Suprapubic skin (tissue), 4 donors: Measurements from ENCODE around the gene BZW2. TPM values are rescaled to one million over a fixed set of nuclear protein-coding genes. Genes with fewer than 3 reads are reported as not detected.

Source experiments
- DNase-seq, 2 donors: peaks; one replicate each; pipeline ENCODE4 v3.0.0-alpha.2; 2019; ENCODE audit warnings: low spot score in 2 of 2
- H3K27ac ChIP-seq: fragments of 200-600 bp; sonication (generic); one replicate; pipeline ENCODE4 v1.5.1; 2019
- H3K27me3 ChIP-seq: fragments of 200-600 bp; sonication (generic); one replicate; pipeline ENCODE4 v1.5.1; 2019
- H3K36me3 ChIP-seq: fragments of 200-600 bp; sonication (generic); one replicate; pipeline ENCODE4 v1.5.1; 2019
- H3K4me1 ChIP-seq: fragments of 200-600 bp; sonication (generic); one replicate; pipeline ENCODE4 v1.5.1; 2019
- H3K4me3 ChIP-seq: fragments of 200-600 bp; sonication (generic); one replicate; pipeline ENCODE4 v1.5.1; 2019; ENCODE audit warnings: mild to moderate bottlenecking
- H3K9me3 ChIP-seq: fragments of 200-600 bp; sonication (generic); one replicate; pipeline ENCODE4 v1.5.1; 2019
- CTCF ChIP-seq, 2 donors: fragments of 200-600 bp in 1 of 2; fragments of 450-650 bp in 1 of 2; sonication (generic) in 1 of 2; IDR thresholded peaks; one replicate each; pipeline ENCODE4 v1.5.1; 2016 to 2019; ENCODE audit warnings: antibody characterized with exemption in 2 of 2, mild to moderate bottlenecking in 1 of 2, moderate library complexity in 1 of 2
- EP300 ChIP-seq: sonication (generic); formaldehyde crosslinking; IDR thresholded peaks from one replicate; pipeline ENCODE4 v1.6.1; 2017; ENCODE audit warnings: antibody characterized with exemption
- POLR2A ChIP-seq, 2 donors: fragments of 450-650 bp; IDR thresholded peaks; one replicate each; pipeline ENCODE4 v1.6.1; 2017; ENCODE audit warnings: antibody characterized with exemption in 2 of 2, mild to moderate bottlenecking in 2 of 2, moderate library complexity in 2 of 2
- POLR2AphosphoS5 ChIP-seq, 3 donors: sonication (generic); formaldehyde crosslinking; IDR thresholded peaks; one replicate each; pipeline ENCODE4 v1.6.1; 2017; ENCODE audit warnings: antibody characterized with exemption in 3 of 3
- WGBS: methylation state at CpG from one replicate; pipeline ENCODE4 v1.1.5; 2018; 5-methylcytosine and 5-hydroxymethylcytosine counted together
- total RNA-seq, 4 donors: library from RNA; depleted of rRNA; stranded (reverse); fragments of >200 nt; gene quantifications; one replicate each; pipeline ENCODE4 v1.1.0, GENCODE V29; 2016

BZW2 gene
- total RNA-seq, 4 donors from 2014 or later, result 60.5 to 97.9 (median 84.4) TPM

GRCh38 chr7:16721541-16721940 lies 75.6 kb downstream of the BZW2 start:
- WGBS, result 79% methylated on average over 4 of the region's 4 CpGs
- no peaks in the 10 kb centered on the region for H3K27me3 ChIP-seq
- no peak overlapping the region for H3K4me3 ChIP-seq
- TF ChIP-seq POLR2A (IDR thresholded peaks at IDR 0.05) (no peak), EP300 (no peak), POLR2AphosphoS5 (IDR thresholded peaks at IDR 0.05) (no peak), CTCF (IDR thresholded peaks at IDR 0.05) (no peak)
- H3K9me3 ChIP-seq, result no peaks in the 10 kb centered on the region
- no peaks in the 10 kb centered on the region for H3K36me3 ChIP-seq
- DNase-seq, result no peak
- H3K27ac ChIP-seq, result no peak overlapping the region
- H3K4me1 ChIP-seq, result no peaks in the 10 kb centered on the region

- no peak for DNase-seq
- Histone ChIP-seq H3K27ac (no peak overlapping the region), H3K9me3 (no peaks in the 10 kb centered on the region), H3K4me3 (no peak overlapping the region), H3K27me3 (no peaks in the 10 kb centered on the region), H3K36me3 (no peaks in the 10 kb centered on the region), H3K4me1 (no peaks in the 10 kb centered on the region)
- no peak for TF ChIP-seq POLR2A (IDR thresholded peaks at IDR 0.05)
- no peak for TF ChIP-seq POLR2AphosphoS5 (IDR thresholded peaks at IDR 0.05)
- no peak for TF ChIP-seq EP300
- TF ChIP-seq CTCF (IDR thresholded peaks at IDR 0.05), result no peak
- WGBS, result 74% methylated on average over 1 of the region's 1 CpG
Observed at GRCh38 chr7:16724344-16724743, 78.4 kb downstream of the BZW2 start.

GRCh38 chr7:16726189-16726588 lies 80.2 kb downstream of the BZW2 start:
- Histone ChIP-seq H3K27ac (no peak overlapping the region), H3K36me3 (no peaks in the 10 kb centered on the region), H3K27me3 (no peaks in the 10 kb centered on the region), H3K4me3 (no peak overlapping the region), H3K9me3 (no peaks in the 10 kb centered on the region), H3K4me1 (no peaks in the 10 kb centered on the region)
- DNase-seq, result no peak
- 89% methylated on average over 2 of the region's 2 CpGs for WGBS
- TF ChIP-seq POLR2A (IDR thresholded peaks at IDR 0.05), result no peak
- no peak for TF ChIP-seq CTCF (IDR thresholded peaks at IDR 0.05)
- TF ChIP-seq POLR2AphosphoS5 (IDR thresholded peaks at IDR 0.05), result no peak
- TF ChIP-seq EP300, result no peak

- H3K27ac ChIP-seq, result no peak overlapping the region
- no peaks in the 10 kb centered on the region for H3K27me3 ChIP-seq
- no peaks in the 10 kb centered on the region for H3K36me3 ChIP-seq
- WGBS, result 91% methylated on average over 4 of the region's 4 CpGs
- no peaks in the 10 kb centered on the region for H3K9me3 ChIP-seq
- no peak for TF ChIP-seq POLR2AphosphoS5 (IDR thresholded peaks at IDR 0.05)
- no peak for TF ChIP-seq POLR2A (IDR thresholded peaks at IDR 0.05)
- TF ChIP-seq EP300, result no peak
- H3K4me1 ChIP-seq, result no peaks in the 10 kb centered on the region
- DNase-seq, result no peak
- no peak overlapping the region for H3K4me3 ChIP-seq
Observed at GRCh38 chr7:16727736-16728135, 81.8 kb downstream of the BZW2 start.

GRCh38 chr7:16728811-16729210 lies 82.8 kb downstream of the BZW2 start:
- no peaks in the 10 kb centered on the region for H3K36me3 ChIP-seq
- 96% methylated on average over 8 of the region's 10 CpGs for WGBS
- H3K9me3 ChIP-seq, result no peaks in the 10 kb centered on the region
- TF ChIP-seq CTCF (IDR thresholded peaks at IDR 0.05) (no peak), POLR2A (IDR thresholded peaks at IDR 0.05) (no peak), POLR2AphosphoS5 (IDR thresholded peaks at IDR 0.05) (no peak), EP300 (no peak)
- H3K4me3 ChIP-seq, result no peak overlapping the region
- H3K27ac ChIP-seq, result no peak overlapping the region
- no peaks in the 10 kb centered on the region for H3K4me1 ChIP-seq
- no peak for DNase-seq
- H3K27me3 ChIP-seq, result no peaks in the 10 kb centered on the region

- no peaks in the 10 kb centered on the region for H3K9me3 ChIP-seq
- 80% methylated on average over 2 of the region's 2 CpGs for WGBS
- no peak overlapping the region for H3K27ac ChIP-seq
- TF ChIP-seq EP300, result no peak
- TF ChIP-seq CTCF (IDR thresholded peaks at IDR 0.05), result no peak
- TF ChIP-seq POLR2A (IDR thresholded peaks at IDR 0.05), result no peak
- no peak for TF ChIP-seq POLR2AphosphoS5 (IDR thresholded peaks at IDR 0.05)
- no peak for DNase-seq
- no peaks in the 10 kb centered on the region for H3K4me1 ChIP-seq
- H3K36me3 ChIP-seq, result no peaks in the 10 kb centered on the region
- H3K27me3 ChIP-seq, result no peaks in the 10 kb centered on the region
- no peak overlapping the region for H3K4me3 ChIP-seq
Observed at GRCh38 chr7:16729541-16729940, 83.6 kb downstream of the BZW2 start.
